ENCODE measurements around the gene TRPM5. TPM values are rescaled to one million over a fixed set of nuclear protein-coding genes. Genes with fewer than 3 reads are reported as not detected.

The TRPM5 gene
- total and polyA plus RNA-seq, 2 of the 8 experiments (the other 6 are each of a cell fraction or from before 2014, with no cell fraction given): 0.02 TPM; not detected in 1

DNA sequence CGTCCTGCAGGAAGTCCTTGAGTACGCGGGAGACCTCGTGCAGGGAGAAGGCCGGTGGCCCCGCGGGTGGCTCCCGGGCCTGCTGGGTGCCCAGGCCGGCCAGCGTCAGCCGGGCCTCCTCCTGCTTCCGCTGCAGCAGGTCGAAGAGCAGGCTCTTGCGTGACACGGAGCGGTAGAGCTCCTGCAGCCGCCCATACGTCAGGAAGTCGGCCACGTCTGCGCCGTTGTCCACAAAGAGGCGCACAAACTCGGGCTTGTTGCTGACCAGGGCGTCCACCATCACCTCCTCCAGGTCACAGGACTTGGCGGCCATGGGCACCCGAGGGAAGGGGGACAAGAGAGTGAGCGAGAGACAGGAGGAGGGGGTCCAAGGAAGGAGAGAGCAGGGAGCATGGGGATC lies 29.1 kb downstream of the TRPM5 start:
- ChIA-PET CTCF (ENCODE audit: partially characterized antibody) (interaction anchor here (0.6 to 9.2 kb wide), 11 partner anchors 11 to 229 kb away, joined by 3 to 196 read pairs (median 4); partner anchors contain the start of gene TSSC4), POLR2A (ENCODE audit: partially characterized antibody) (interaction anchor here (0.8 to 1.7 kb wide), 2 partner anchors 10 to 12 kb away, joined by 3 to 4 read pairs; no protein-coding TSS in a partner anchor)
- Histone ChIP-seq H2BK15ac (ENCODE audit: low read length) (no peak overlapping the region), H3K27ac (ENCODE audit: low read depth, low read length) (no peak overlapping the region), H3K4me2 (ENCODE audit: insufficient read depth in 1 of 2, low read depth in 2 of 2, low read length in 2 of 2) (no peak overlapping the region), H3K23me2 (ENCODE audit: low read depth, low read length) (no peaks in the 10 kb centered on the region), H2BK5ac (ENCODE audit: low read depth, low read length) (no peak overlapping the region), H2BK20ac (ENCODE audit: low read length) (no peak overlapping the region), H3K14ac (ENCODE audit: insufficient read length) (no peak overlapping the region), H3K9me3 (ENCODE audit: insufficient read depth in 2 of 2, low read depth in 1 of 2, low read length in 1 of 2) (no peaks in the 10 kb centered on the region), H3K79me1 (ENCODE audit: low read depth, low read length) (no peaks in the 10 kb centered on the region), H2AK5ac (ENCODE audit: low read depth, low read length) (no peak overlapping the region), H3K56ac (replicated peaks; ENCODE audit: insufficient read length, low read depth, low read length) (no peak overlapping the region), H2BK120ac (replicated peaks; ENCODE audit: low read depth, low read length) (no peak overlapping the region), H3K18ac (ENCODE audit: extremely low read depth, low read length) (no peak overlapping the region), H2BK12ac (ENCODE audit: low read depth, low read length) (no peak overlapping the region; the same call in 1 of the 2 replicates), H2AFZ (ENCODE audit: low read length) (no peak overlapping the region), H3K27me3 (replicated peaks in 1 of 4; ENCODE audit: control insufficient read depth in 3 of 4, extremely low read depth in 1 of 4, insufficient read depth in 3 of 4, low read length in 3 of 4) (no peaks in the 10 kb centered on the region; a peak in 2 of 7 replicates), H4K5ac (ENCODE audit: insufficient read length, low read depth, low read length) (no peak overlapping the region), H3K36me3 (ENCODE audit: control insufficient read depth in 2 of 4, insufficient read depth in 4 of 4, low read length in 3 of 4) (no peaks in the 10 kb centered on the region), H3K4me3 (ENCODE audit: extremely low read depth in 1 of 4, insufficient read depth in 2 of 4, low read depth in 3 of 4, low read length in 4 of 4) (no peak overlapping the region), H3K79me2 (ENCODE audit: control insufficient read depth in 1 of 2, insufficient read depth in 2 of 2, low read length in 2 of 2) (no peaks in the 10 kb centered on the region), H4K91ac (replicated peaks; ENCODE audit: insufficient read length, low read length) (no peak overlapping the region), H3K23ac (ENCODE audit: insufficient read length) (no peak overlapping the region), H4K8ac (ENCODE audit: extremely low read depth, insufficient read depth, low read length) (no peak overlapping the region), H4K20me1 (replicated peaks in 1 of 2; ENCODE audit: control insufficient read depth in 1 of 2, insufficient read depth in 2 of 2, low read length in 2 of 2) (no peaks in the 10 kb centered on the region), H3K4me1 (replicated peaks in 1 of 4; ENCODE audit: control insufficient read depth in 3 of 4, insufficient read depth in 4 of 4, low read length in 3 of 4) (peaks cover 0 to 3% (median under 1%) of the 10 kb centered on the region in 4 experiments; a peak in 2 of 7 replicates), H3K4ac (replicated peaks; ENCODE audit: insufficient read length, low read depth, low read length) (no peak overlapping the region), H3K9ac (replicated peaks in 1 of 4; ENCODE audit: extremely low read depth in 1 of 4, low read depth in 3 of 4, low read length in 3 of 4) (no peak overlapping the region)
- FAIRE-seq (no peak), DNase-seq (ENCODE audit: low read depth in 1 of 2, low spot score in 2 of 2) (no peak)
- WGBS, 2 experiments (ENCODE audit: extremely low coverage in 1 of 2, insufficient coverage in 1 of 2, insufficient read length in 1 of 2, insufficient replicate concordance in 2 of 2, low coverage in 1 of 2, low lambda C conversion rate in 2 of 2, missing lambda C conversion rate in 1 of 2): 93% methylated on average over 19 of the region's 28 CpGs; no CpG with 5 or more reads in 1 of the 2 experiments
- TF ChIP-seq RXRA (IDR thresholded peaks at IDR 0.05; ENCODE audit: insufficient read depth, low read depth, low read length) (no peak), TBP (IDR thresholded peaks at IDR 0.05; ENCODE audit: low read depth, low read length) (no peak), CREB1 (IDR thresholded peaks at IDR 0.05) (no peak), EGR1 (IDR thresholded peaks at IDR 0.05; ENCODE audit: borderline replicate concordance, low read depth, low read length) (no peak), NANOG (IDR thresholded peaks at IDR 0.05; ENCODE audit: insufficient read depth, low read depth, low read length, poor library complexity, severe bottlenecking) (no peak), SUZ12 (IDR thresholded peaks at IDR 0.05; ENCODE audit: low read length) (no peak), FOSL1 (IDR thresholded peaks at IDR 0.05; ENCODE audit: insufficient read depth, low read depth, low read length) (no peak), ZNF274 (IDR thresholded peaks at IDR 0.05; ENCODE audit: borderline replicate concordance, extremely low read depth, low read length) (no peak), RFX5 (IDR thresholded peaks at IDR 0.05; ENCODE audit: borderline replicate concordance, low read depth, low read length) (no peak), KDM5A (IDR thresholded peaks at IDR 0.05; ENCODE audit: low read length) (no peak), CBX5 (IDR thresholded peaks at IDR 0.05; ENCODE audit: low read depth, low read length) (no peak)
- TF ChIP-seq, protein P1, sequence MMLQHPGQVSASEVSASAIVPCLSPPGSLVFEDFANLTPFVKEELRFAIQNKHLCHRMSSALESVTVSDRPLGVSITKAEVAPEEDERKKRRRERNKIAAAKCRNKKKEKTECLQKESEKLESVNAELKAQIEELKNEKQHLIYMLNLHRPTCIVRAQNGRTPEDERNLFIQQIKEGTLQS (IDR thresholded peaks at IDR 0.05; ENCODE audit: insufficient read depth, low read depth, low read length): no peak

Measured in H1 (cell line).